GM18870 (cell line): Measurements from ENCODE around the gene LANCL2.
"Not testable (repeated sequence)": the region's sequence is repeated elsewhere in the genome, so short reads cannot be mapped to it uniquely, and the experiment has no call there.

ENCODE experiments used
- ATAC-seq: cut with Tn5 transposase; IDR thresholded peaks from one replicate; pipeline ENCODE4 v1.9.1; 2021; ENCODE audit warnings: moderate library complexity; ENCODE audit not compliant: unreplicated experiment

Gene LANCL2

GRCh38 chr7:55469271-55469681, 104.1 kb downstream of the LANCL2 start:
- no peak for ATAC-seq

- no peak for ATAC-seq
Measured at GRCh38 chr7:55469721-55470120, 104.6 kb downstream of the LANCL2 start.

GRCh38 chr7:55470261-55470660, 105.1 kb downstream of the LANCL2 start:
- ATAC-seq: no peak

DNA sequence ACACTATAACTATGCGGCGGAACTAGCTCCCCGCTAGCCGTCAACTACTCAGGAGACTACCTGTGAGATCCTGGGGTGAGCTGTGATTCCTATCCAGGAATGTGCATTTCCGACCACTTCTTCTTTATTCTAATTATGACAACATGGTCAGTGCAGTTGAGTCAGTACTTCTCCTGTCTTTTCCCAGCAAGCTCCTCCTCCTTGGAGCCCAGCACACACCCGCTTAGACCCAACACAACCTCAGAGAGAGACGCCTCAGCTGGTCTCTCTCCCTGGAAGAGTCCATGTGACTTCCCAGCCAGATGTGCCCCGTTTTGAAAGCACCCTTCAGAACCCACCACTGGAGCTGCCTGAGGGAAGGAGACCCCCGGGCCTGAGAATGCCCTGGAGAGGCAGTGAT, 106.5 kb downstream of the LANCL2 start:
- not testable (repeated sequence) for ATAC-seq

DNA sequence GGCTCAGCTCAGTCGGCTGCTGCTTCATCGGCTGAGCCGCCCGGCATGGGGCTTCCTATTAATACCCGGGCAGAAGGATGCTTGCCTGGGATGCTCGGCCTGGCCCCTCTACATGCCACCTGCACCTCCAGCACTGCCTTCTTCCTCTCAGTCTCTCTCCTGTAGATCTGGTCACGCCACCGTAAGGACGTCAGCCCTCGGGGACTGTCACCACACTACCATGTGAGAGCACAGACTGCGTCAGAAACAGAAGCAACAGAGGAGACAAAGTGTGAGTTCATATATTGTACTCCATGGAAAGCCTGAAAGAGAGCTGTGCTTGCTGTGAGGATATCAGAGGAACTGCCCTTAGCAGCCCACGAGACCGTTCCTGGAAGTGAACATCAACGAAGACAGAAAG, 107.3 kb downstream of the LANCL2 start:
- ATAC-seq: not testable (repeated sequence)

- no peak for ATAC-seq
Measured at GRCh38 chr7:55472928-55473725, 108.0 kb downstream of the LANCL2 start.

DNA sequence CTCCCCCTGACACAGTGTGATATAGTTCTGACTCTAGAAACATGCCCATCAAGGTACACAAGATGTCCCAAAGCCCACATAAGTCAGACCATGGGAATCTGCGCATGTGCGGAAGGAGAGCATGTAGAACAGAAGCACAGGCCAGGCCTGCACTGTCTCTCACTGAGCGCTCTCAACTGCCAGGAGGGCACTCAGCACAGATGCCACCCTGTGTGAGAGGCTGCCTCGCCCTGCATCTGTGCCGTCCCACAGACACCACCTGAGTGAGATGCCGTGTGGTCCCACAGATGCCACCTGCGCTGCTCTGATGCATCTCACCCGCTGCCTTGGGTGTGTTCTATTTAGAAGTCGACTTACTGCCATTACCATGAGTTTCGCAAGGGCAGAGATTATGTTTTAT, 108.8 kb downstream of the LANCL2 start:
- no peak for ATAC-seq

- no peak for ATAC-seq
Measured at GRCh38 chr7:55474944-55475854, 110.1 kb downstream of the LANCL2 start.

- ATAC-seq: no peak
Measured at GRCh38 chr7:55475855-55476803, 111.0 kb downstream of the LANCL2 start.

- no peak for ATAC-seq
Measured at GRCh38 chr7:55476852-55477780, 112.0 kb downstream of the LANCL2 start.

- no peak for ATAC-seq
Measured at GRCh38 chr7:55477781-55478374, 112.7 kb downstream of the LANCL2 start.

- ATAC-seq: no peak
Measured at GRCh38 chr7:55478700-55479099, 113.6 kb downstream of the LANCL2 start.

DNA sequence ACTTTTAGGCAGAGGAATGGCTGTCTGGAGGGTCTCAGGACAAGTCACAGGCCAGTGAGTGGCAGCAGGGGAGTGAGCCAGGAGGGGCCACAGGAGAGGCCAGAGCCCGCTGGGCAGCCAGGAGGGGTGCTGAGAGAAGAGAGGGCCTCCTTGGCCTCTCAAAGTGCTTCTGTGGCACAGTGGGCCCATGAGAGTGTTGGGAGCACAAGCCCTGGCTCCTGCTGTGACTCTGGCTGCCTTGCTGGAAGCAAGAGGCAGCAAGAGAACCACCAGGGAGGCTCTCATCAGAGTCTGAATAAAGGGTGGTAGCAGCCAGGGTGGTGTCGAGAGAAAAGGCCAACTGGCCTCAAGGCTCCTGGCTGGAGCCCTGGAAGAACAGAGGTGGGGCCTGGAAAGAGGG, 116.0 kb downstream of the LANCL2 start:
- no peak for ATAC-seq

DNA sequence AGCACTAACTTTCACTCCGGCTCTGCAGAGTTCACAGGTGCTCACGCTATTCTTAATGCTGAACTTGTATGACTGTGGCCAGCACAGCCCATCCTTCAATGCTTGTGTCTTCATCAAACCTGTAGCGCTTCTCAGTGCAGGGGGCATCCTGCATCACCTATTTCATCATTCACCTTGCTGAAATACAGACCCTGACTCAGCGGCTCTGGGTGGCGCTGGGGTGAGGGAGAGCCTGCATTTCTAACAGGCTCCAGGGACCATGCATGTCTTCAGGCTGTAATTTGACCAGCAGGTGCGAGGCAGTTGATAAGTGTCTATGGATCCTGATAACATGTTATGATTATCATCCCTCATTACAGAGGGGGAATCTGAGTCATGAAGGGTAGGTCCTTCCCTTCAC, 117.9 kb downstream of the LANCL2 start:
- no peak for ATAC-seq
